ENCODE results near the gene SERPINA3. TPM values are rescaled to one million over a fixed set of nuclear protein-coding genes. Genes with fewer than 3 reads are reported as not detected.

The SERPINA3 gene
- 0.10 TPM for polyA plus RNA-seq (2013, experiment 1 of 2)
- polyA plus RNA-seq (2013, experiment 2 of 2): 0.08 TPM

- no peak within 1 kb of the TSS for H3K18ac ChIP-seq (ENCODE audit: low read depth in 1 of 2, low read length in 2 of 2)
Observed at GRCh38 chr14:94612174-94612573, at the start of gene SERPINA3. Gene SERPINA3 (plus strand): TSS chr14:94612391. CDS start chr14:94614442, 2,051 bp downstream.

GRCh38 chr14:94562941-94563883, 49.0 kb upstream of the SERPINA3 start:
- Histone ChIP-seq H2BK12ac (ENCODE audit: low read length in 2 of 2) (no peak overlapping the region), H3K9me3 (ENCODE audit: control insufficient read depth, low read length) (no peaks in the 10 kb centered on the region), H3K79me1 (replicated peaks; ENCODE audit: low read length, poor library complexity, severe bottlenecking) (no peaks in the 10 kb centered on the region), H2AFZ (ENCODE audit: low read depth, low read length) (no peak overlapping the region), H3K18ac (ENCODE audit: low read depth in 1 of 2, low read length in 2 of 2) (no peak overlapping the region), H4K91ac (ENCODE audit: low read length) (no peak overlapping the region), H3K14ac (ENCODE audit: low read length in 2 of 2) (no peak overlapping the region), H2BK5ac (ENCODE audit: low read depth, low read length, poor library complexity, severe bottlenecking) (no peak overlapping the region), H3K27me3 (ENCODE audit: control insufficient read depth in 1 of 2, insufficient read depth in 1 of 2, low read length in 2 of 2) (peaks cover 0 to 16% of the 10 kb centered on the region in 2 experiments), H3K4me2 (ENCODE audit: low read length, poor library complexity, severe bottlenecking) (no peak overlapping the region), H3K23ac (ENCODE audit: low read length in 2 of 2) (no peak overlapping the region), H3K4me3 (ENCODE audit: insufficient read depth in 1 of 2, low read depth in 1 of 2, low read length in 2 of 2) (no peak overlapping the region), H3K9ac (ENCODE audit: low read length) (no peak overlapping the region), H3K4ac (ENCODE audit: low read depth in 1 of 2, low read length in 2 of 2) (no peak overlapping the region), H3K36me3 (ENCODE audit: control insufficient read depth in 1 of 2, insufficient read depth in 2 of 2, low read depth in 1 of 2, low read length in 2 of 2) (no peaks in the 10 kb centered on the region), H2BK120ac (ENCODE audit: low read depth, low read length) (no peak overlapping the region), H4K8ac (ENCODE audit: low read length) (no peak overlapping the region), H3K27ac (ENCODE audit: low read length, poor library complexity, severe bottlenecking) (no peak overlapping the region), H3K4me1 (ENCODE audit: control insufficient read depth, insufficient read depth, low read depth, low read length) (no peaks in the 10 kb centered on the region), H2AK5ac (ENCODE audit: low read length, severe bottlenecking) (no peak overlapping the region), H2BK15ac (ENCODE audit: low read depth, poor library complexity, severe bottlenecking) (no peak overlapping the region)
- no peak for DNase-seq
- 86% methylated on average over 16 of the region's 16 CpGs for WGBS

More at GRCh38 chr14:94612174-94612573, at the start of gene SERPINA3:
- Histone ChIP-seq H3K14ac (ENCODE audit: low read length in 2 of 2) (no peak within 1 kb of the TSS), H3K4me3 (ENCODE audit: insufficient read depth in 1 of 2, low read depth in 1 of 2, low read length in 2 of 2) (no peak within 1 kb of the TSS), H3K4me2 (ENCODE audit: low read length, poor library complexity, severe bottlenecking) (no peak within 1 kb of the TSS), H4K91ac (ENCODE audit: low read length) (no peak within 1 kb of the TSS), H3K4me1 (ENCODE audit: control insufficient read depth, insufficient read depth, low read depth, low read length) (peaks cover 3% of the 10 kb centered on the region), H3K23ac (ENCODE audit: low read length in 2 of 2) (no peak within 1 kb of the TSS), H2BK120ac (ENCODE audit: low read depth, low read length) (no peak within 1 kb of the TSS), H3K9me3 (ENCODE audit: control insufficient read depth, low read length) (peaks cover 22% of the 10 kb centered on the region), H3K36me3 (ENCODE audit: control insufficient read depth in 1 of 2, insufficient read depth in 2 of 2, low read depth in 1 of 2, low read length in 2 of 2) (no peaks in the 10 kb centered on the region), H2BK12ac (ENCODE audit: low read length in 2 of 2) (no peak within 1 kb of the TSS), H2BK15ac (ENCODE audit: low read depth, poor library complexity, severe bottlenecking) (no peak within 1 kb of the TSS), H3K4ac (ENCODE audit: low read depth in 1 of 2, low read length in 2 of 2) (no peak within 1 kb of the TSS), H3K27ac (ENCODE audit: low read length, poor library complexity, severe bottlenecking) (no peak within 1 kb of the TSS), H2BK5ac (ENCODE audit: low read depth, low read length, poor library complexity, severe bottlenecking) (no peak within 1 kb of the TSS), H2AK5ac (ENCODE audit: low read length, severe bottlenecking) (no peak within 1 kb of the TSS), H3K79me1 (replicated peaks; ENCODE audit: low read length, poor library complexity, severe bottlenecking) (no peaks in the 10 kb centered on the region), H3K27me3 (ENCODE audit: control insufficient read depth in 1 of 2, insufficient read depth in 1 of 2, low read length in 2 of 2) (peaks cover 0 to 3% of the 10 kb centered on the region in 2 experiments), H4K8ac (ENCODE audit: low read length) (no peak within 1 kb of the TSS), H3K9ac (ENCODE audit: low read length) (no peak within 1 kb of the TSS), H2AFZ (ENCODE audit: low read depth, low read length) (no peak within 1 kb of the TSS)
- WGBS: 77% methylated on average over 3 of the region's 4 CpGs
- no peak for DNase-seq

DNA sequence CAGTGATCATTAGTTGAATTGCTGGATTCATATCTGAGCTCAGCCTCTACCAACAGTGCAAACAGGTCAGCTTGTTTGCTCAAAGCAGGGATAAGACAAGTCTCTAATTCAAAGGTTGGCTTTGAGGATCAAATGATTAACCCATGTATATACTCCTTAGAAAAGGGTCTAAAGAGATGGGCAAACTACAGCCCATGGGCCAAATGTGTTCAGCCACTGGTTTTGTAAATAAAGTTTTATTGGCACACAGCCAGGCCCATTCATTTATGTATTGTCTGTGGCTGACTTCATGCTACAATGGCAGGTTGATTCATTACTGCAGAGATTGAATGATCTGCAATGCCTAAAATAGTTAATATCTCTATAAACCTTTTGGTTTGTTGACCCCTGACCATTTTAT, 47.8 kb upstream of the SERPINA3 start:
- Histone ChIP-seq H2BK15ac (ENCODE audit: low read depth, poor library complexity, severe bottlenecking) (no peak overlapping the region), H2BK120ac (ENCODE audit: low read depth, low read length) (no peak overlapping the region), H3K23ac (ENCODE audit: low read length in 2 of 2) (no peak overlapping the region), H2AK5ac (ENCODE audit: low read length, severe bottlenecking) (no peak overlapping the region), H3K18ac (ENCODE audit: low read depth in 1 of 2, low read length in 2 of 2) (no peak overlapping the region), H2BK5ac (ENCODE audit: low read depth, low read length, poor library complexity, severe bottlenecking) (no peak overlapping the region), H3K14ac (ENCODE audit: low read length in 2 of 2) (no peak overlapping the region), H3K9ac (ENCODE audit: low read length) (no peak overlapping the region), H3K4me3 (ENCODE audit: insufficient read depth in 1 of 2, low read depth in 1 of 2, low read length in 2 of 2) (no peak overlapping the region), H4K8ac (ENCODE audit: low read length) (no peak overlapping the region), H3K4me1 (ENCODE audit: control insufficient read depth, insufficient read depth, low read depth, low read length) (no peaks in the 10 kb centered on the region), H3K9me3 (ENCODE audit: control insufficient read depth, low read length) (no peaks in the 10 kb centered on the region), H3K4ac (ENCODE audit: low read depth in 1 of 2, low read length in 2 of 2) (no peak overlapping the region), H3K27ac (ENCODE audit: low read length, poor library complexity, severe bottlenecking) (no peak overlapping the region), H2BK12ac (ENCODE audit: low read length in 2 of 2) (no peak overlapping the region), H4K91ac (ENCODE audit: low read length) (no peak overlapping the region), H2AFZ (ENCODE audit: low read depth, low read length) (no peak overlapping the region), H3K4me2 (ENCODE audit: low read length, poor library complexity, severe bottlenecking) (no peak overlapping the region), H3K36me3 (ENCODE audit: control insufficient read depth in 1 of 2, insufficient read depth in 2 of 2, low read depth in 1 of 2, low read length in 2 of 2) (no peaks in the 10 kb centered on the region), H3K79me1 (replicated peaks; ENCODE audit: low read length, poor library complexity, severe bottlenecking) (no peaks in the 10 kb centered on the region), H3K27me3 (ENCODE audit: control insufficient read depth in 1 of 2, insufficient read depth in 1 of 2, low read length in 2 of 2) (peaks cover 0 to 19% of the 10 kb centered on the region in 2 experiments)
- no peak for DNase-seq

DNA sequence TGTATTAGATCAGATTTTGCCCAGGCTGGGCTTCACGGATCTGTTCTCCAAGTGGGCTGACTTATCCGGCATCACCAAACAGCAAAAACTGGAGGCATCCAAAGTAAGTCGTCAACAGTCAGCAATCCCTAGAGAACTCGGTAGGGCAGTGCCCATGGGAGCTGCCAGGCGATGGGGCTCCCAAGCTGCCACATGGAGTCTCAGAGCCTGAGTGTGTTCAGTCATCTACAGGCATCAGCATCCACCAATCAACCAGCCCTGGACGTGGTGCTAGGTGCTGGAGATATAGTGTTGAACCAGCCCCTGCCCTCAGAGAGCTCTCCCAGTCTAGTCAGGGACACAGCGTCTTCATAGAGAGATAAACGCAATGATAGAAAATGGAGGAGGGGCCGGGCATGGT, 44.0 kb upstream of the SERPINA3 start:
- H3K27me3 ChIP-seq (ENCODE audit: control insufficient read depth in 1 of 2, insufficient read depth in 1 of 2, low read length in 2 of 2): peaks cover 0 to 10% of the 10 kb centered on the region in 2 experiments
- no peak overlapping the region for H3K4ac ChIP-seq (ENCODE audit: low read depth in 1 of 2, low read length in 2 of 2)
- no peaks in the 10 kb centered on the region for H3K9me3 ChIP-seq (ENCODE audit: control insufficient read depth, low read length)
- H3K4me1 ChIP-seq (ENCODE audit: control insufficient read depth, insufficient read depth, low read depth, low read length): no peaks in the 10 kb centered on the region
- H3K23ac ChIP-seq (ENCODE audit: low read length in 2 of 2): no peak overlapping the region
- WGBS: 86% methylated on average over 9 of the region's 9 CpGs
- no peak overlapping the region for H3K18ac ChIP-seq (ENCODE audit: low read depth in 1 of 2, low read length in 2 of 2)
- H3K36me3 ChIP-seq (ENCODE audit: control insufficient read depth in 1 of 2, insufficient read depth in 2 of 2, low read depth in 1 of 2, low read length in 2 of 2): no peaks in the 10 kb centered on the region
- DNase-seq: no peak
- no peak overlapping the region for H3K27ac ChIP-seq (ENCODE audit: low read length, poor library complexity, severe bottlenecking)
- no peak overlapping the region for H3K4me3 ChIP-seq (ENCODE audit: insufficient read depth in 1 of 2, low read depth in 1 of 2, low read length in 2 of 2)
- no peak overlapping the region for H3K4me2 ChIP-seq (ENCODE audit: low read length, poor library complexity, severe bottlenecking)
- H3K14ac ChIP-seq (ENCODE audit: low read length in 2 of 2): no peak overlapping the region
- H2BK12ac ChIP-seq (ENCODE audit: low read length in 2 of 2): no peak overlapping the region
- H3K79me1 ChIP-seq (replicated peaks; ENCODE audit: low read length, poor library complexity, severe bottlenecking): no peaks in the 10 kb centered on the region
- H2AK5ac ChIP-seq (ENCODE audit: low read length, severe bottlenecking): no peak overlapping the region
- no peak overlapping the region for H4K8ac ChIP-seq (ENCODE audit: low read length)
- H2BK5ac ChIP-seq (ENCODE audit: low read depth, low read length, poor library complexity, severe bottlenecking): no peak overlapping the region
- H2BK120ac ChIP-seq (ENCODE audit: low read depth, low read length): no peak overlapping the region
- H2AFZ ChIP-seq (ENCODE audit: low read depth, low read length): no peak overlapping the region
- H2BK15ac ChIP-seq (ENCODE audit: low read depth, poor library complexity, severe bottlenecking): no peak overlapping the region
- no peak overlapping the region for H3K9ac ChIP-seq (ENCODE audit: low read length)
- H4K91ac ChIP-seq (ENCODE audit: low read length): no peak overlapping the region

Measured in mesenchymal stem cell (in vitro differentiated cells and primary cell).